IPS-20b (cell line): ENCODE data around the gene B4GALT6.

Experiments used
- H3K27ac ChIP-seq: one replicate; pipeline ENCODE4 v1.5.1; 2013; ENCODE audit warnings: low read length
- H3K27me3 ChIP-seq: 2 replicates; pipeline ENCODE4 v1.6.1; 2013; ENCODE audit warnings: mild to moderate bottlenecking, low read length, inconsistent platforms; ENCODE audit not compliant: insufficient read depth
- H3K36me3 ChIP-seq: 2 replicates; pipeline ENCODE4 v1.6.1; 2013; ENCODE audit warnings: low read depth, mild to moderate bottlenecking, inconsistent platforms, low read length, moderate library complexity; ENCODE audit not compliant: insufficient read depth
- H3K4me1 ChIP-seq: 2 replicates; pipeline ENCODE4 v1.6.1; 2013; ENCODE audit warnings: mild to moderate bottlenecking, control low read depth, inconsistent platforms, low read length, moderate library complexity; ENCODE audit not compliant: insufficient read depth
- H3K4me3 ChIP-seq: 2 replicates; pipeline ENCODE4 v1.5.1; 2013; ENCODE audit warnings: mild to moderate bottlenecking, low read length, inconsistent platforms
- H3K9ac ChIP-seq: 2 replicates; pipeline ENCODE4 v1.6.1; 2013; ENCODE audit warnings: low read depth, mild to moderate bottlenecking, inconsistent platforms, low read length, moderate library complexity
- H3K9me3 ChIP-seq: 2 replicates; pipeline ENCODE4 v1.6.1; 2013; ENCODE audit warnings: mild to moderate bottlenecking, low read depth, low read length, inconsistent platforms; ENCODE audit not compliant: insufficient read depth

B4GALT6 gene

DNA sequence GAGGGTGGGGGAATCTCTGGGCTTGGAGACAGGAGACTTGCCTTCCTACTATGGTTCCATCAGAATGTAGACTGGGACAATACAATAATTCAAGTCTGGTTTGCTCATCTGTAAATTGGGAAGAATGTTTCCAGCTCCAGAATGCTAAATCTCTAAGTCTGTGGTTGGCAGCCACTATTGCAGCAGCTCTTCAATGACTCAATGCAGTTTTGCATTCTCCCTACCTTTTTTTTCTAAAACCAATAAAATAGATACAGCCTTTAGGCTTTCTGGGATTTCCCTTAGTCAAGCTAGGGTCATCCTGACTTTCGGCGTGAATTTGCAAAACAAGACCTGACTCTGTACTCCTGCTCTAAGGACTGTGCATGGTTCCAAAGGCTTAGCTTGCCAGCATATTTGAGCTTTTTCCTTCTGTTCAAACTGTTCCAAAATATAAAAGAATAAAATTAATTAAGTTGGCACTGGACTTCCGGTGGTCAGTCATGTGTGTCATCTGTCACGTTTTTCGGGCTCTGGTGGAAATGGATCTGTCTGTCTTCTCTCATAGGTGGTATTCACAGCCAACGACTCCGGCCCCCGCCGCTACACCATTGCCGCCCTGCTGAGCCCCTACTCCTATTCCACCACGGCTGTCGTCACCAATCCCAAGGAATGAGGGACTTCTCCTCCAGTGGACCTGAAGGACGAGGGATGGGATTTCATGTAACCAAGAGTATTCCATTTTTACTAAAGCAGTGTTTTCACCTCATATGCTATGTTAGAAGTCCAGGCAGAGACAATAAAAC lies 86.2 kb downstream of the B4GALT6 start:
- H3K4me1 ChIP-seq: no peaks in the 10 kb centered on the region
- no peak overlapping the region for H3K27ac ChIP-seq
- no peak overlapping the region for H3K9ac ChIP-seq
- H3K9me3 ChIP-seq: no peaks in the 10 kb centered on the region
- H3K27me3 ChIP-seq: no peaks in the 10 kb centered on the region
- no peak overlapping the region for H3K4me3 ChIP-seq
- no peaks in the 10 kb centered on the region for H3K36me3 ChIP-seq

DNA sequence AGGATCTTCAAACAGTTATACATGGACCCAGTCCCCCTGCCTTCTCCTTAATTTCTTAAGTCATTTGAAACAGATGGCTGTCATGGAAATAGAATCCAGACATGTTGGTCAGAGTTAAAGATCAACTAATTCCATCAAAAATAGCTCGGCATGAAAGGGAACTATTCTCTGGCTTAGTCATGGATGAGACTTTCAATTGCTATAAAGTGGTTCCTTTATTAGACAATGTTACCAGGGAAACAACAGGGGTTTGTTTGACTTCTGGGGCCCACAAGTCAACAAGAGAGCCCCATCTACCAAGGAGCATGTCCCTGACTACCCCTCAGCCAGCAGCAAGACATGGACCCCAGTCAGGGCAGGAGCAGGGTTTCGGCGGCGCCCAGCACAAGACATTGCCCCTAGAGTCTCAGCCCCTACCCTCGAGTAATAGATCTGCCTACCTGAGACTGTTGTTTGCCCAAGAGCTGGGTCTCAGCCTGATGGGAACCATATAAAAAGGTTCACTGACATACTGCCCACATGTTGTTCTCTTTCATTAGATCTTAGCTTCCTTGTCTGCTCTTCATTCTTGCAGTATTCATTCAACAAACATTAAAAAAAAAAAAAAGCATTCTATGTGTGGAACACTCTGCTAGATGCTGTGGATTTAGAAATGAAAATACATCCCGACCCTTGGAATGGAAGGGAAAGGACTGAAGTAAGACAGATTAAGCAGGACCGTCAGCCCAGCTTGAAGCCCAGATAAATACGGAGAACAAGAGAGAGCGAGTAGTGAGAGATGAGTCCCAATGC lies 88.1 kb downstream of the B4GALT6 start:
- H3K9me3 ChIP-seq: no peaks in the 10 kb centered on the region
- no peak overlapping the region for H3K4me3 ChIP-seq
- H3K27me3 ChIP-seq: no peaks in the 10 kb centered on the region
- no peak overlapping the region for H3K27ac ChIP-seq
- H3K36me3 ChIP-seq: no peaks in the 10 kb centered on the region
- H3K4me1 ChIP-seq: no peaks in the 10 kb centered on the region
- H3K9ac ChIP-seq: no peak overlapping the region

DNA sequence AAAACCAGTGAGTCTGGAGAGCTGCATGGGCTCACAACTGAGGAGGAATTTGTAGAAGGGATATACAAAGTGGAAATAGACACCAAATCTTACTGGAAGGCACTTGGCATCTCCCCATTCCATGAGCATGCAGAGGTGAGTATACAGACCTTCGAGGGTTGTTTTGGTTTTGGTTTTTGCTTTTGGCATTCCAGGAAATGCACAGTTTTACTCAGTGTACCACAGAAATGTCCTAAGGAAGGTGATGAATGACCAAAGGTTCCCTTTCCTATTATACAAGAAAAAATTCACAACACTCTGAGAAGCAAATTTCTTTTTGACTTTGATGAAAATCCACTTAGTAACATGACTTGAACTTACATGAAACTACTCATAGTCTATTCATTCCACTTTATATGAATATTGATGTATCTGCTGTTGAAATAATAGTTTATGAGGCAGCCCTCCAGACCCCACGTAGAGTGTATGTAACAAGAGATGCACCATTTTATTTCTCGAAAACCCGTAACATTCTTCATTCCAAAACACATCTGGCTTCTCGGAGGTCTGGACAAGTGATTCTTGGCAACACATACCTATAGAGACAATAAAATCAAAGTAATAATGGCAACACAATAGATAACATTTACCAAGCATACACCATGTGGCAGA lies 89.1 kb downstream of the B4GALT6 start:
- Histone ChIP-seq H3K27me3 (no peaks in the 10 kb centered on the region), H3K9ac (no peak overlapping the region), H3K4me1 (no peaks in the 10 kb centered on the region), H3K27ac (no peak overlapping the region), H3K9me3 (no peaks in the 10 kb centered on the region), H3K36me3 (no peaks in the 10 kb centered on the region), H3K4me3 (no peak overlapping the region)

GRCh38 chr18:31592506-31593157 lies 91.7 kb downstream of the B4GALT6 start:
- Histone ChIP-seq H3K4me1 (no peaks in the 10 kb centered on the region), H3K4me3 (no peak overlapping the region), H3K27ac (no peak overlapping the region), H3K27me3 (no peaks in the 10 kb centered on the region), H3K9me3 (no peaks in the 10 kb centered on the region), H3K36me3 (no peaks in the 10 kb centered on the region), H3K9ac (no peak overlapping the region)

DNA sequence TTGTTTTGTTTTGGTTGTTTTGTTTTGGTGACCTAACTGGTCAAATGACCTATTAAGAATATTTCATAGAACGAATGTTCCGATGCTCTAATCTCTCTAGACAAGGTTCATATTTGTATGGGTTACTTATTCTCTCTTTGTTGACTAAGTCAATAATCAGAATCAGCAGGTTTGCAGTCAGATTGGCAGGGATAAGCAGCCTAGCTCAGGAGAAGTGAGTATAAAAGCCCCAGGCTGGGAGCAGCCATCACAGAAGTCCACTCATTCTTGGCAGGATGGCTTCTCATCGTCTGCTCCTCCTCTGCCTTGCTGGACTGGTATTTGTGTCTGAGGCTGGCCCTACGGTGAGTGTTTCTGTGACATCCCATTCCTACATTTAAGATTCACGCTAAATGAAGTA lies 92.8 kb downstream of the B4GALT6 start, which contains the start of gene TTR:
Gene TTR, plus strand, starts transcription at position 250 of the 400 bp plus-strand sequence. Its CDS starts 26 bp downstream, at position 276.
- no peak within 1 kb of the TSS for H3K27ac ChIP-seq
- no peak within 1 kb of the TSS for H3K4me3 ChIP-seq
- H3K4me1 ChIP-seq: no peaks in the 10 kb centered on the region
- no peaks in the 10 kb centered on the region for H3K36me3 ChIP-seq
- no peaks in the 10 kb centered on the region for H3K9me3 ChIP-seq
- no peaks in the 10 kb centered on the region for H3K27me3 ChIP-seq
- H3K9ac ChIP-seq: no peak within 1 kb of the TSS

DNA sequence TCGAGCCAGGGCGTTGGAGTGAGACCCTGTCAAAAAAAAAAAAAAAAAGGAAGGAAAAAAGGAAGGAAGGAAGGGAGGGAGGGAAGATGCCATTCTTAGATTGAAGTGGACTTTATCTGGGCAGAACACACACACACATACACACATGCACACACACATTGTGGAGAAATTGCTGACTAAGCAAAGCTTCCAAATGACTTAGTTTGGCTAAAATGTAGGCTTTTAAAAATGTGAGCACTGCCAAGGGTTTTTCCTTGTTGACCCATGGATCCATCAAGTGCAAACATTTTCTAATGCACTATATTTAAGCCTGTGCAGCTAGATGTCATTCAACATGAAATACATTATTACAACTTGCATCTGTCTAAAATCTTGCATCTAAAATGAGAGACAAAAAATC lies 93.3 kb downstream of the B4GALT6 start:
- no peak overlapping the region for H3K4me3 ChIP-seq
- H3K9me3 ChIP-seq: no peaks in the 10 kb centered on the region
- H3K9ac ChIP-seq: no peak overlapping the region
- no peaks in the 10 kb centered on the region for H3K36me3 ChIP-seq
- no peaks in the 10 kb centered on the region for H3K27me3 ChIP-seq
- no peak overlapping the region for H3K27ac ChIP-seq
- H3K4me1 ChIP-seq: no peaks in the 10 kb centered on the region

DNA sequence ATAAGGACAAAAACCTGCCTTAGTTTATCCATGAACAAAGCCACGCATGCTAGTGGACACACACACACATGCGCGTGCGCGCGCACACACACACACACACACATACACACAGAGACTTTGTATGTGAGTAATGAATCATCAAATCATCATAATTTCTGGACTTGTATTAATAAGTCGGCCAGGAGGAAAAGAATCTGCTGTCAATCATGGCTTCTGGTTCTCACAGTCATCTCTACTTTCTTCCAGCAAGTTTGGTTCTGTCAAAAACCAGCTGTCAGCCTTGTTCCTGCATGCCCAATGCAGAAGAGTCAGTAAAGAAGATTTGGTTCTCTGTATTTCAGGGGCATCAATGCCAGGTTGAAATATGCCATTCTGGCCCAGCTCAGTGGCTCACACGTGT lies 93.8 kb downstream of the B4GALT6 start:
- Histone ChIP-seq H3K36me3 (no peaks in the 10 kb centered on the region), H3K4me3 (no peak overlapping the region), H3K27ac (no peak overlapping the region), H3K9me3 (no peaks in the 10 kb centered on the region), H3K27me3 (no peaks in the 10 kb centered on the region), H3K4me1 (no peaks in the 10 kb centered on the region), H3K9ac (no peak overlapping the region)

DNA sequence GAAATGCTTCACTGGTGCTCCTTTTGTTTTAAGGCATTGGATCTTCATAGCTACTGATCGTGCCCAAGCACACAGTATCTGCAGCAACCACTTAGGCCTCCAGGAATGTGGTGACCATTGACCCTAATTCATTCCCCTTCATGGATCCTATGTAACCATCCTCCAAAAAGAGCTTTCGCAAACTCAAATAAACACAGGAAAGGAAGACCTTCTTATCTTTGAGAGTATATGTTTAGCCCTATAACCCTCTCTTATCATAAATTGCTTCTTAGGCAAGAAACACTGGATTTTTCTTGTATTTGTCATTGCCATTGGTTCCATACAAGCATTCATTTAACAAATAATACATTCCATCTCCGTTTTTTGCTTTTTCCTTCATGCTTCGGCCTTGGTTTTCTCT lies 96.9 kb downstream of the B4GALT6 start:
- Histone ChIP-seq H3K27ac (no peak overlapping the region), H3K9ac (no peak overlapping the region), H3K27me3 (no peaks in the 10 kb centered on the region), H3K4me3 (no peak overlapping the region), H3K36me3 (no peaks in the 10 kb centered on the region), H3K9me3 (no peaks in the 10 kb centered on the region), H3K4me1 (no peaks in the 10 kb centered on the region)

DNA sequence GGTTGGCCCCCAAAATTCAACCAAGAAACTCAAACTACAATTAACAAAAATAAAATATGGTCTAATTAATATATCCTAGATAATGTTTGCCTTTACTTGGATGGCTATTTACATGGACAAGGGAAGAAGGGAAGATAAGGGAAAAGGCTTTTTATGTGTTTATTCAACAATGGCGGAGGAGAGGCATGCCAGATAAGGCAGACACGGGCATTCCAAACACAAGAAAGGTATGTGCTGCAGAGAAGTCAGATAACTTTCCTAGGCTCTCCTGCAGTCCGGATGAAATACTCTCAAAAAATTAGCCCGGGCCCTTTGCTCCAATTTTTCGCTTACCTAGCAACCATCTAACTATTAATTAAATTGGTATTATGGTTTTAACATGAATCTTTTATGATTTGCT lies 97.8 kb downstream of the B4GALT6 start:
- no peaks in the 10 kb centered on the region for H3K4me1 ChIP-seq
- H3K36me3 ChIP-seq: no peaks in the 10 kb centered on the region
- H3K27ac ChIP-seq: no peak overlapping the region
- no peak overlapping the region for H3K4me3 ChIP-seq
- H3K27me3 ChIP-seq: no peaks in the 10 kb centered on the region
- no peak overlapping the region for H3K9ac ChIP-seq
- no peaks in the 10 kb centered on the region for H3K9me3 ChIP-seq

- no peak overlapping the region for H3K4me3 ChIP-seq
- H3K36me3 ChIP-seq: no peaks in the 10 kb centered on the region
- H3K9me3 ChIP-seq: no peaks in the 10 kb centered on the region
- H3K27me3 ChIP-seq: no peaks in the 10 kb centered on the region
- no peak overlapping the region for H3K27ac ChIP-seq
- no peaks in the 10 kb centered on the region for H3K4me1 ChIP-seq
- H3K9ac ChIP-seq: no peak overlapping the region
These were observed 98.4 kb downstream of the B4GALT6 start for GRCh38 chr18:31585991-31586390.

DNA sequence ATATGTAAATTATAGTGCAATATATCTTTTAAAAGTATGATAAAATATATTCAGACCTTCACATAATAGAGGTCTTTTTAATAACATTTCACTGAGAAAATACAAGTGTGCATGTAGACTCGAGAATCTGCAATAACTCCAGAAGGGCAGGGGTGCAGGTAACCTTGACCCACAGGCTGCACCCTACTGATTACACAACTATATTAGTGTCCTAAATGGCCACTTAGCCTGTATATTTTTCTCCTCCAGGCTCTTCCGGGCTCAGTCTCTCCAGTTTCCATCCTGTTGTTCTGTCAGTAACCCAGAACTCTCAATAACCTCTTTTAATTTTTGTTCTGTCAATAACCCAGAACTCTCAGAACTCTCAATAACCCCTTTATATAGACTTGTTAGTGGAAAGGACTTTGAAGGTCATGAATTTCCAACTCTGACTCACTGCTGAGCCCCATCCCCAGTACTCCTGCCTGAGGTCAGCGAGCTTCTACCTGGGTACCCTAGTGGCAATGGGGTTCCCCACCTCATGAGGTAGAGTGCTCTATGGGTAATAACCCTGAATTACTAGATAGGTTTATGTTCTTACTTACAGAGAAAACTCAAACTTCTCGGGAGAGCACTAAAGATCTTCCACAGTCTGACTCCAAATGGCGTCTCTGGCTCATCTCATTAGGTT lies 101.1 kb downstream of the B4GALT6 start:
- Histone ChIP-seq H3K4me3 (no peak overlapping the region), H3K9ac (no peak overlapping the region), H3K27me3 (no peaks in the 10 kb centered on the region), H3K27ac (no peak overlapping the region), H3K36me3 (no peaks in the 10 kb centered on the region), H3K9me3 (no peaks in the 10 kb centered on the region), H3K4me1 (no peaks in the 10 kb centered on the region)
